Fibroblast of the conjunctiva (primary cell): ENCODE data around the gene TPI1.
"Not testable (repeated sequence)": the region's sequence is repeated elsewhere in the genome, so short reads cannot be mapped to it uniquely, and the experiment has no call there.

Experiments used
- DNase-seq: peaks from one replicate; pipeline ENCODE4 v3.0.0-alpha.2; 2010; ENCODE audit warnings: low read depth

The TPI1 gene

GRCh38 chr12:6894321-6894720 lies 27.0 kb downstream of the TPI1 start:
- DNase-seq = no peak

DNA sequence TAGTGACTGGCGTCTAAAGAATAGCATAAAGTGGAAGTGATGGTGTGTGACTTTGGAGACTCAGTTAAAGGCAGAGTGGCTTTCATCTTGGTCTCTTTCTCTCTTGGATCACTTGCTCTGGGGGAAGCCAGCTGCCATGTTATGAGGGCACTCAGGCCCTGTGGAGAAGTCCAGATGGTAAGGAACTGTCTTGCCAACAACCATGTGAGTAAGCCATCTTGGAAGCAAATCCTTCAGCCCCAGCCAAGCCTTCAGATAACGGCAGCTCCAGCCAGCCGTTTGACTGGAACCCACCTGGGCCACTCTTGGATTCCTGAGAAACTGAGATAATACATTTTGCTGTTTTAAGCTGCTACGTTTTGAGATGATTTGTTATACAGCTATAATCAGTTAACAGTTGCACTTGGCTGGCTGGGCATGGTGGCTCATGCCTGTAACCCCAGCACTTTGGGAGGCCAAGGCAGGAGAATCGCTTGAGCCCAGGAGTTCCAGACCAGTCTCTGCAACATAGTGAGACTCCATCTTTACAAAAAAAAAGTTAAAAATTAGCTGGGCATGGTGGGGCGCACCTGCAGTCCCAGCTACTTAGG lies 29.6 kb downstream of the TPI1 start:
- DNase-seq = no peak

GRCh38 chr12:6899427-6899826 lies 32.1 kb downstream of the TPI1 start:
- DNase-seq = no peak

DNA sequence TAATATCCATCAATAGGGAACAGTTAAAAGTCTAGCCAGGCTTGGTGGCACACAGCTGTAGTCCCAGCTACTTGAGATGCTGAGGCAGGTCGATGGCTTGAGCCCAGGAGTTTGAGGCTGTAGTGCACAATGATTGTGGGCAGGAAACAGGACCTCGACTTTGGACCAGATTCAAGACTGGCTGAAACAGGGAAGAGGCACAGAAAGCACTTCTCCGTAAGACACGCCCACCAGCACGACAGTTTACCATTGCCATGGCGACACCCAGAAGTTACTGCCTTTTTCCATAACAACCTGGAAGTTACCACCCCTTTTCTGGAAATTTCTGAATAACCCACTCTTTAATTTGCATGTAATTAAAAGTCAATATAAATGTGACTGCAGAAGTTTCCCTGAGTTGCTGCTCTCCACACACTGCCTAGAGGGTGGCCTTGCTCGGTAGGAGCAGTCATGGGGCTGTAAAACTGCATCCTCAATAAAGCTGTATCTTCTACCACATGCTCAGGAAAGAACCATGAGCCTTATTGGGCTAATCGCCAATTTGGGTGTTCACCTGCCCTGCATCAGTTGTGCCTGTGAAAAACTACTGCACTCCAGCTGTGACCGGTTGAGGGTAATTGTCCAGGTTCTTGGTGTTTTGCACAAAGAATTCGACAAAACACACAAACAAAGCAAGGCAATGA lies 32.6 kb downstream of the TPI1 start:
- no peak for DNase-seq

DNA sequence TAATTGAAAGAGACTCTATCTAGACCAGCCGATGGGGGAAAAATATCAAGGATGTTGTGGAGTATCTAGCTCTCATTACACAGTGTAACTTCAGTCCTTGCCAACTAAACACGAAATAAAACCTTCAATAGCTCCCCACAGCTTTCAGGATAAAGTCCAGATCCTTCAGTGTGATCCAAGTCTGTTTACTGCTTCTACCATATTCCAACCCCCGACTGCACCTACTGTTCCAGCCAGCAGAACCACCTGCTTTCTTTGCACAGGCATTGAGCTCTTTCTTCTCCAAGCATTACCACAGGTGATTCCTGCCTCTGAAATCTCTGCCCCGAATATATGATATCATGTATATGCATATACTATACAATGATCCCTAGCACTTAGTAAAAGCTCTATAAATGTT lies 35.1 kb downstream of the TPI1 start:
- DNase-seq = no peak

- DNase-seq = no peak
Observed at GRCh38 chr12:6903722-6904121, 36.4 kb downstream of the TPI1 start.

DNA sequence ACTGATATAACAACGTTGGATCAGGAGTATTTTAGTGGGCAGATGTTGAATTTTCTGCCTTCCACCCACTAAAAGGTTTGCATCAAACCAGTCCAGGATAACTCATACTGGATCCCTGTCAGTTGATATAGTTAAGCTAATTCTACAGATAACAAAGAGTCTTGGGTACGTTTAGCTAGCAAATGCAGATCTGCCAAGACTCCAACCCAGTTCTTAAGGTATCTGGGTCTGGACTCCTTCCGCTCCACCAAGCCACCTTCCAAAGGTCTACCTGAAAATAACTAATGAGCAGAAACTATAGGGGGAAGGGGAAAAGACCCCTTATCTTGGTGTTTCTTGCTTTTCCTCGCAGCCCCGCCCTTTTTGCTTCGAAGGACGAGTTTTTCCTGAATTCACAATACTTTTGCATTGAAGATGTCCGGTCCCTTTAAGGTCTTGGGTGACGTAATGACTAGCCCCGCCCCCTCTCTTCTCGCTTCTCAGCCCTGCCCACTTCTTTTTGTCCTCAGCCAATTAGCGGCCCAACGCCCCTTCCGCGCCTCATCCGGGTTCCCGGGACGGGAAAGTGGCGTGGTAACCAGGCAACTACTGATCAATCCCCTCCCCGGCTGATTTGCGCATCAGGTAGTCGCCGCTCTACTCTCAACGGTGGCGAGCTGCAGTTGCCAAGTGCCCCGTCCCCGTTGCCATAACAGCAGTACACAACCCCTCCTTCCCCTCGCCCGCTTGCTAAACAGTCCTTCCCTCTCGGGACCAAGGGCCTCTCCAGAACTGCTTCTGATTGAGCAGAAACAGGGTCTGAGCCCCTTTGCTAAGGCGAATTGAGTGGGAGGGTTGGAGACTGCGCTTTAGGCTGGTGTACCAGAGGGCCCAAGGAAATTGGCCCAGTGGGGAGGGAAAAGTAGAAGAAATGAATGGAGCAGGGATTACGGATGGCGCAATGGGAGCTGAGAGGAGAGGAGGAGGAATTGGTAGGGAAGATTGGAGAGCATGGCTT lies 37.2 kb downstream of the TPI1 start, which contains the start of gene LRRC23:
TSS of gene LRRC23 (plus strand) at position 543 of the 997 bp plus-strand sequence. CDS start 812 bp downstream, outside the sequence.
- peak; percentile 91 for DNase-seq

DNA sequence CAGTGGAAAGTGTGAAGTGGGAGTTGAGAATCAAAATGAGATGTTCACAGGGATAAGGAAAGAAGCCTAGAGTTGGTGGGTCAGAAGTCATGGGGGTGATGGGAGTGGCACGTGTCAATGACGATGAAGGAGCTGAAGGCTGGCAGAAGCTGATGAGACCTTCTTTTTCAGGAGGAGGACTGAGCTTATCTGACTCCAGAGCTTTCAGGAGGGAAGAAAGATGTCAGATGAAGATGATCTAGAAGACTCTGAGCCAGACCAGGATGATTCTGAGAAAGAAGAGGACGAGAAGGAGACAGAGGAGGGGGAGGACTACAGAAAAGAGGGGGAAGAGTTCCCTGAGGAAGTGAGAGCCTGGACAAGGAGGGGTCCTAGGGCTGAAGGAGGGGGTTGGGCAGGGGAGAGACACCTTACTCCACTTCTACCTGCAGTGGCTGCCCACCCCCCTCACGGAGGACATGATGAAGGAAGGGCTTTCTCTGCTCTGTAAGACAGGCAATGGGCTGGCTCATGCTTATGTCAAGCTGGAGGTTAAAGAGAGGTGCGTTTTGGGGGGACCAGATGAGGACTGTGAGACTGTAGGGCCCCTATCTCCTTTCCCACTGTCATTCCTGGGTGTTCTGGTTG lies 38.2 kb downstream of the TPI1 start:
- no peak for DNase-seq

- not testable (repeated sequence) for DNase-seq
Observed at GRCh38 chr12:6908141-6908540, 40.8 kb downstream of the TPI1 start.

GRCh38 chr12:6909421-6910145 lies 42.3 kb downstream of the TPI1 start:
- no peak for DNase-seq

GRCh38 chr12:6912164-6912935 lies 45.0 kb downstream of the TPI1 start:
- DNase-seq = no peak

DNA sequence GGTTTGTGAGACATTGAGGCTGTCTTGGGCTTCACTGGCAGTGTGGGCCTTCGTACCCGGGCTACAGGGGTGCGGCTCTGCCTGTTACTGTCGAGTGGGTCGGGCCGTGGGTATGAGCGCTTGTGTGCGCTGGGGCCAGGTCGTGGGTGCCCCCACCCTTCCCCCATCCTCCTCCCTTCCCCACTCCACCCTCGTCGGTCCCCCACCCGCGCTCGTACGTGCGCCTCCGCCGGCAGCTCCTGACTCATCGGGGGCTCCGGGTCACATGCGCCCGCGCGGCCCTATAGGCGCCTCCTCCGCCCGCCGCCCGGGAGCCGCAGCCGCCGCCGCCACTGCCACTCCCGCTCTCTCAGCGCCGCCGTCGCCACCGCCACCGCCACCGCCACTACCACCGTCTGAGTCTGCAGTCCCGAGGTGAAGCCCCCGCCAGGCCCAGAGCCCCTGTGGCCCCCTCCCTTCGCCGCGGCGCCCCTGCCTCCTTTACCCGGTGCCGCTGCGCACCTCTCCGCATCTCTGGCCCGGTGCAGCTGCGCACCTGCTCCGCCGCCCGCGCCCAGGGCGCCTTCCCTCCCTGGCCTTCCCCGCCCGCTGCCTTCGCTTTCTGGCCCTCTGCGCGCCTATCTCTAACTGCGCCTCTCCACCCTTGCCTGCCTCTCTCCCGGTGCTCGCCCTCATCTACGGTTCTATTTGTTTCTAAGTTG lies 47.1 kb downstream of the TPI1 start, which contains the start of gene ENO2:
TSS of gene ENO2 (plus strand) at position 335 of the 701 bp plus-strand sequence. CDS start 1,253 bp downstream, outside the sequence.
- no peak for DNase-seq

DNA sequence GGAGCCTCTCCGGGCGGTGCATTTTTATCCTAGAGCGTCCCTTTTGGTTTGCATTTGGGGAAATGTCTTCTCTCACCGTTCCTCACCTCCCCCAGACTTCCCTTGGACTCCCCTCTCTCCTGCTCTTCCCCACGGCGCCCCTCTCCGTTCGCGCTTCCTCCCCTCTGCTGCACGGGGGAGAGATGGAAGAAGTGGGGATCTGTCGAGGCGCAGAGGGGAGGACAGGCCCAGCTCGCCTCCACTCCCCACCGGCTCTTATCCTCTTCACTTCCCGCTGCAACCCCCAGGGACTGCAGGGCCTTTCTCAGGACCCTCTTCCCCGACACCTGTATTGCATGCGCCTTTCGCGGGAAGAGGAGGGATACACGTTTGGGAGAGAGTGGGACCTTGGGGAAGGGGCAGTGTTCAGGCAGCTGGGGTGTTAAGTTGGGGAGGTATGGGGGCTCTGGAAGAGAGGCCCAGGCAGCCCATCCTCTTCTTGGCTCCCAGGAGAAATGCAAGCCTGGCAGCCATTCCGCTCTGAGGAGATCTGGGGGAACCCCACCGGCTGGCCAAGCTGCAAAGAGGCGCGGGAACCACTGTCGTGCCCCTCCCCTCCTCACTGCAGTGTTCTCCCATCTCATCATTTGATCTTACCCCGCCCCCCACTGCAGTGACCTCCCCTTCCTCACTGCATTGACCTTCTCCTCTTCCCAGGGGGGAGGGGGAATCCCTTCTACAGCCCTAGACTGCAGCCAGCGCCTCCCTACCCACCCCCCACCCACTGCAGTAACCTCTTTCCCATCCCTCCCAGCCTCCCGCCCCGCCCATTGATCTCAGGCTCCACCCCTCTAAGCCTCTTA lies 47.8 kb downstream of the TPI1 start:
- DNase-seq = no peak

GRCh38 chr12:6915789-6916285 lies 48.5 kb downstream of the TPI1 start:
- DNase-seq = no peak

DNA sequence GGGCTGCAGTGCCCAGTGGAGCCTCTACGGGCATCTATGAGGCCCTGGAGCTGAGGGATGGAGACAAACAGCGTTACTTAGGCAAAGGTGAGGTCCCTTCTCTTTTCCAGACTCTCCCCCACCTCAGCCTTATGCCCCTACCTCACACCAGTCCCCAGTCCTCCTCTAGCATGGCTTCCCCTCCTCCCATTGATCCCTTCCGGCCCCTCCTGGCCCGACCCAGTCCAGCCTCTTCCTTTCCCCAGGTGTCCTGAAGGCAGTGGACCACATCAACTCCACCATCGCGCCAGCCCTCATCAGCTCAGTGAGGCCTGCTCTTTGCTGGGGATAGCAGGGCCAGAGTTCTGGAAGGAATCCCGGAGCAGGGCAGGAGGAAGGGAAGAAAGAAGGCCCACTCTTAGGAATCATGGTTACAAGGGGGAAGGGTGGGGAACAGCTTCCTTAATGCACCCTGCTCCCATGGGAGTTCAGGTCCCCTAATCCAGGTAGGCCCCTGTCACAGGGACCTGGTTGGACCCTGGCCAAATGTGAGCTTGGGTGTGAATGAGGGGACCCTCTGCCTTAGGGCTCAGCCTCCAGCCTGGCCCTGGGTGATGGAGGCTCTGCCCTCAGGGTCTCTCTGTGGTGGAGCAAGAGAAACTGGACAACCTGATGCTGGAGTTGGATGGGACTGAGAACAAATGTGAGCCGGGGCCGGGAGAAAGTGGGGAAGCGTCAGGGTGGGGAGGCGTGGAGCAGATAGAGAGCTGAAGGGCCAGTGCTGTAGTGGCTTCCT lies 49.3 kb downstream of the TPI1 start:
- no peak for DNase-seq

DNA sequence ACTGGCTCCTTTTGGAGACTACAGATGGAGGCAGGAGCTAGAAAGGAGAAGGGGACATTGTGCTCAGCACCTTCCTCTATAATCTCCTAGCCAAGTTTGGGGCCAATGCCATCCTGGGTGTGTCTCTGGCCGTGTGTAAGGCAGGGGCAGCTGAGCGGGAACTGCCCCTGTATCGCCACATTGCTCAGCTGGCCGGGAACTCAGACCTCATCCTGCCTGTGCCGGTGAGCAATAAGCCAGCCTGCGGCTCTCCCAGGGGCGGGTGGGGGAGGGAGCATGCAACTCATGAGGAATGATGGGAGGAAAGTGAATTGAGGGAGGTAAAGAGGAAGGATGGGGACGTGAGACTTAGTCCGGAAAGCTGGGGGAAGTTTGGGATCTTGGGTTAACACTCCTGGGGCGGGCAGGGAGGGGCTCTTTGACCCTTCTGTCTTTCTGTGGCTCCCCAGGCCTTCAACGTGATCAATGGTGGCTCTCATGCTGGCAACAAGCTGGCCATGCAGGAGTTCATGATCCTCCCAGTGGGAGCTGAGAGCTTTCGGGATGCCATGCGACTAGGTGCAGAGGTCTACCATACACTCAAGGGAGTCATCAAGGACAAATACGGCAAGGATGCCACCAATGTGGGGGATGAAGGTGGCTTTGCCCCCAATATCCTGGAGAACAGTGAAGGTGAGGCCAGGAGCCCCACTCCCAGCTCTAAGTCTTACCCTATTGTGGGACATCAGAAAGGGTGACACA lies 50.3 kb downstream of the TPI1 start:
- DNase-seq = no peak

DNA sequence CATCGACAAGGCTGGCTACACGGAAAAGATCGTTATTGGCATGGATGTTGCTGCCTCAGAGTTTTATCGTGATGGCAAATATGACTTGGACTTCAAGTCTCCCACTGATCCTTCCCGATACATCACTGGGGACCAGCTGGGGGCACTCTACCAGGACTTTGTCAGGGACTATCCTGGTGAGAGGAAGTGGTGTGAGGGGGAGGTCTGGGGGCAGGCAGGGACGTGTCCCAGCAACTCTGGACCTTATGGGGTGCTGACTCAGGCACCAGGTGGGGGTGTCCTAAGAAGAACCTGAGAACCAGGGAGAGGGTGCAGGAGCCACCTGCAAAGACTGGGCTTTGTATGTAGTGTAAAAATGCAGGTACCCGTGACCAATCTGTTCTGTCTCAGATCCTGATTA lies 52.3 kb downstream of the TPI1 start:
- DNase-seq = no peak
